ENCODE results near the gene CFAP77. TPM values are rescaled to one million over a fixed set of nuclear protein-coding genes. Genes with fewer than 3 reads are reported as not detected.

Gene CFAP77
- total and polyA plus RNA-seq, 10 of the 15 experiments (the other 5 are each of a cell fraction or from before 2014, with no cell fraction given), result 0.33 TPM; not detected in 9

DNA sequence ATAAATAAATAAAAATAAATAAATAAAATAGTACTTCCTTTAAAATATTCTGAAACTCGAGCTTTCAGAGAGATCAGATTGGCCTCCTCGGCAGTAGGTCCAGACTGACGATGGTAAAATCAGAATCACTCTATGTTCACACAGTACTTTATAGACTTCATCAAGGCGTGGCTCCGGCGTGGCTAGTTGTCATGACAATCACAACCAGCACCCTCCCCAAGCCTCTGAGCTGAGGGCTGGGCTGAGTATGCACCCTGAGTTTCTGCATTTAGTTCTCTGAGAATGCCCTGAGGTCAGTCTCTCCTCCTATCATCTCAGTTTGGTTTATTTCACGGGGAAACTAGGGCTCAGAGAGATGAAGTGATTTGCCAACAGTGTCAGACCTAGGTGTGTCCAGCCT lies 129.1 kb downstream of the CFAP77 start:
- in situ Hi-C loops (cut with MboI) (no loop called here), intact Hi-C loops (cut with micrococcal nuclease; ENCODE audit: unreplicated experiment) (no loop called here)
- Histone ChIP-seq H3K27me3 (replicated peaks in 1 of 2; ENCODE audit: control insufficient read depth in 2 of 2, insufficient read depth in 2 of 2, low read length in 1 of 2) (peaks cover 0 to 3% of the 10 kb centered on the region in 2 experiments; a peak in 2 of 4 replicates), H3K9ac (ENCODE audit: control insufficient read depth, insufficient read depth, low read length) (no peak overlapping the region), H3K36me3 (ENCODE audit: control insufficient read depth in 2 of 2, insufficient read depth in 2 of 2, low read length in 1 of 2) (no peaks in the 10 kb centered on the region), H3K4me3 (no peak overlapping the region), H3K79me2 (ENCODE audit: control insufficient read depth, insufficient read depth, low read length) (no peaks in the 10 kb centered on the region), H4K20me1 (ENCODE audit: control insufficient read depth, insufficient read depth) (no peaks in the 10 kb centered on the region), H2AFZ (ENCODE audit: control insufficient read depth, low read depth, low read length) (no peak overlapping the region), H3K27ac (ENCODE audit: control insufficient read depth, insufficient read depth) (no peak overlapping the region), H3K9me3 (replicated peaks; ENCODE audit: control insufficient read depth, insufficient read depth, low read length) (peaks cover 2% of the 10 kb centered on the region; the same call in 1 of the 3 replicates), H3K4me1 (ENCODE audit: control insufficient read depth, insufficient read depth, low read length) (no peaks in the 10 kb centered on the region), H3K4me2 (ENCODE audit: control insufficient read depth, insufficient read depth) (no peak overlapping the region)
- ATAC-seq (no peak), FAIRE-seq (no peak), DNase-seq (ENCODE audit: low read depth, low spot score) (no peak)
- BruUV-seq (replicated peaks), result no TSS peak
- POLR2A ChIA-PET, result no interaction called here
- TF ChIP-seq NR2C1 (IDR thresholded peaks at IDR 0.05) (no peak), RUNX3 (IDR thresholded peaks at IDR 0.05; ENCODE audit: low read length) (no peak), SUPT20H (IDR thresholded peaks at IDR 0.05; ENCODE audit: borderline replicate concordance, control insufficient read depth, low read depth, low read length) (no peak), NFXL1 (IDR thresholded peaks at IDR 0.05; ENCODE audit: borderline replicate concordance) (no peak), IRF4 (IDR thresholded peaks at IDR 0.05; ENCODE audit: low read depth, low read length) (no peak), BCL11A (IDR thresholded peaks at IDR 0.05; ENCODE audit: low read depth, low read length) (no peak), HDAC6 (IDR thresholded peaks at IDR 0.05; ENCODE audit: unreplicated experiment) (no peak), SMC3 (IDR thresholded peaks at IDR 0.05; ENCODE audit: borderline replicate concordance, low read length) (no peak), NR2F1 (conservative IDR thresholded peaks at IDR 0.05) (no peak), CHD4 (IDR thresholded peaks at IDR 0.05) (no peak), ZZZ3 (IDR thresholded peaks at IDR 0.05; ENCODE audit: control insufficient read depth, insufficient read length, low read depth) (no peak), CHD1 (IDR thresholded peaks at IDR 0.05; ENCODE audit: low read depth, low read length) (no peak), CBX5 (IDR thresholded peaks at IDR 0.05; ENCODE audit: low read depth) (no peak)
- TF ChIP-seq, protein P1, sequence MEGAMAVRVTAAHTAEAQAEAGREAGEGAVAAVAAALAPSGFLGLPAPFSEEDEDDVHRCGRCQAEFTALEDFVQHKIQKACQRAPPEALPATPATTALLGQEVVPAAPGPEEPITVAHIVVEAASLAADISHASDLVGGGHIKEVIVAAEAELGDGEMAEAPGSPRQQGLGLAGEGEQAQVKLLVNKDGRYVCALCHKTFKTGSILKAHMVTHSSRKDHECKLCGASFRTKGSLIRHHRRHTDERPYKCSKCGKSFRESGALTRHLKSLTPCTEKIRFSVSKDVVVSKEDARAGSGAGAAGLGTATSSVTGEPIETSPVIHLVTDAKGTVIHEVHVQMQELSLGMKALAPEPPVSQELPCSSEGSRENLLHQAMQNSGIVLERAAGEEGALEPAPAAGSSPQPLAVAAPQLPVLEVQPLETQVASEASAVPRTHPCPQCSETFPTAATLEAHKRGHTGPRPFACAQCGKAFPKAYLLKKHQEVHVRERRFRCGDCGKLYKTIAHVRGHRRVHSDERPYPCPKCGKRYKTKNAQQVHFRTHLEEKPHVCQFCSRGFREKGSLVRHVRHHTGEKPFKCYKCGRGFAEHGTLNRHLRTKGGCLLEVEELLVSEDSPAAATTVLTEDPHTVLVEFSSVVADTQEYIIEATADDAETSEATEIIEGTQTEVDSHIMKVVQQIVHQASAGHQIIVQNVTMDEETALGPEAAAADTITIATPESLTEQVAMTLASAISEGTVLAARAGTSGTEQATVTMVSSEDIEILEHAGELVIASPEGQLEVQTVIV (IDR thresholded peaks at IDR 0.05; ENCODE audit: borderline replicate concordance, partially characterized antibody), result no peak
- TF ChIP-seq, protein P2, sequence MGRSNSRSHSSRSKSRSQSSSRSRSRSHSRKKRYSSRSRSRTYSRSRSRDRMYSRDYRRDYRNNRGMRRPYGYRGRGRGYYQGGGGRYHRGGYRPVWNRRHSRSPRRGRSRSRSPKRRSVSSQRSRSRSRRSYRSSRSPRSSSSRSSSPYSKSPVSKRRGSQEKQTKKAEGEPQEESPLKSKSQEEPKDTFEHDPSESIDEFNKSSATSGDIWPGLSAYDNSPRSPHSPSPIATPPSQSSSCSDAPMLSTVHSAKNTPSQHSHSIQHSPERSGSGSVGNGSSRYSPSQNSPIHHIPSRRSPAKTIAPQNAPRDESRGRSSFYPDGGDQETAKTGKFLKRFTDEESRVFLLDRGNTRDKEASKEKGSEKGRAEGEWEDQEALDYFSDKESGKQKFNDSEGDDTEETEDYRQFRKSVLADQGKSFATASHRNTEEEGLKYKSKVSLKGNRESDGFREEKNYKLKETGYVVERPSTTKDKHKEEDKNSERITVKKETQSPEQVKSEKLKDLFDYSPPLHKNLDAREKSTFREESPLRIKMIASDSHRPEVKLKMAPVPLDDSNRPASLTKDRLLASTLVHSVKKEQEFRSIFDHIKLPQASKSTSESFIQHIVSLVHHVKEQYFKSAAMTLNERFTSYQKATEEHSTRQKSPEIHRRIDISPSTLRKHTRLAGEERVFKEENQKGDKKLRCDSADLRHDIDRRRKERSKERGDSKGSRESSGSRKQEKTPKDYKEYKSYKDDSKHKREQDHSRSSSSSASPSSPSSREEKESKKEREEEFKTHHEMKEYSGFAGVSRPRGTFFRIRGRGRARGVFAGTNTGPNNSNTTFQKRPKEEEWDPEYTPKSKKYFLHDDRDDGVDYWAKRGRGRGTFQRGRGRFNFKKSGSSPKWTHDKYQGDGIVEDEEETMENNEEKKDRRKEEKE (IDR thresholded peaks at IDR 0.05), result no peak
- TF ChIP-seq, protein P3, sequence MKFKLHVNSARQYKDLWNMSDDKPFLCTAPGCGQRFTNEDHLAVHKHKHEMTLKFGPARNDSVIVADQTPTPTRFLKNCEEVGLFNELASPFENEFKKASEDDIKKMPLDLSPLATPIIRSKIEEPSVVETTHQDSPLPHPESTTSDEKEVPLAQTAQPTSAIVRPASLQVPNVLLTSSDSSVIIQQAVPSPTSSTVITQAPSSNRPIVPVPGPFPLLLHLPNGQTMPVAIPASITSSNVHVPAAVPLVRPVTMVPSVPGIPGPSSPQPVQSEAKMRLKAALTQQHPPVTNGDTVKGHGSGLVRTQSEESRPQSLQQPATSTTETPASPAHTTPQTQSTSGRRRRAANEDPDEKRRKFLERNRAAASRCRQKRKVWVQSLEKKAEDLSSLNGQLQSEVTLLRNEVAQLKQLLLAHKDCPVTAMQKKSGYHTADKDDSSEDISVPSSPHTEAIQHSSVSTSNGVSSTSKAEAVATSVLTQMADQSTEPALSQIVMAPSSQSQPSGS (IDR thresholded peaks at IDR 0.05; ENCODE audit: low read length), result no peak
- TF ChIP-seq, protein P4, sequence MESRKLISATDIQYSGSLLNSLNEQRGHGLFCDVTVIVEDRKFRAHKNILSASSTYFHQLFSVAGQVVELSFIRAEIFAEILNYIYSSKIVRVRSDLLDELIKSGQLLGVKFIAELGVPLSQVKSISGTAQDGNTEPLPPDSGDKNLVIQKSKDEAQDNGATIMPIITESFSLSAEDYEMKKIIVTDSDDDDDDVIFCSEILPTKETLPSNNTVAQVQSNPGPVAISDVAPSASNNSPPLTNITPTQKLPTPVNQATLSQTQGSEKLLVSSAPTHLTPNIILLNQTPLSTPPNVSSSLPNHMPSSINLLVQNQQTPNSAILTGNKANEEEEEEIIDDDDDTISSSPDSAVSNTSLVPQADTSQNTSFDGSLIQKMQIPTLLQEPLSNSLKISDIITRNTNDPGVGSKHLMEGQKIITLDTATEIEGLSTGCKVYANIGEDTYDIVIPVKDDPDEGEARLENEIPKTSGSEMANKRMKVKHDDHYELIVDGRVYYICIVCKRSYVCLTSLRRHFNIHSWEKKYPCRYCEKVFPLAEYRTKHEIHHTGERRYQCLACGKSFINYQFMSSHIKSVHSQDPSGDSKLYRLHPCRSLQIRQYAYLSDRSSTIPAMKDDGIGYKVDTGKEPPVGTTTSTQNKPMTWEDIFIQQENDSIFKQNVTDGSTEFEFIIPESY (IDR thresholded peaks at IDR 0.05), result no peak
- SMC1A ChIA-PET (ENCODE audit: uncharacterized antibody, unreplicated experiment), result no interaction called here
- WGBS (ENCODE audit: insufficient coverage, insufficient replicate concordance, low lambda C conversion rate, missing lambda C conversion rate), result 28% methylated on average over 7 of the region's 7 CpGs
- RAD21 ChIA-PET (ENCODE audit: unreplicated experiment), result no interaction called here
- CTCF ChIA-PET, result no interaction called here
